Thyroid gland (tissue), 4 donors: ENCODE data around the gene TRIM41.

Source experiments
- CTCF ChIP-seq, 6 experiments: fragments of 200-600 bp in 3 of 6; fragments of 450-650 bp in 3 of 6; sonication (generic) in 3 of 6; IDR thresholded peaks; one replicate each; pipeline ENCODE4 v1.5.1; 2016 to 2019; ENCODE audit warnings: antibody characterized with exemption in 6 of 6, mild to moderate bottlenecking in 2 of 6, inconsistent platforms in 1 of 6, moderate library complexity in 1 of 6
- POLR2A ChIP-seq, 2 donors: fragments of 450-650 bp; IDR thresholded peaks; one replicate each; pipeline ENCODE4 v1.6.1; 2017; ENCODE audit warnings: antibody characterized with exemption in 2 of 2, mild to moderate bottlenecking in 2 of 2, moderate library complexity in 1 of 2

GRCh38 chr5:181236471-181236870, 13.4 kb downstream of the TRIM41 start:
- TF ChIP-seq CTCF (IDR thresholded peaks at IDR 0.05) (no peak), POLR2A (IDR thresholded peaks at IDR 0.05) (no peak)
